Breast epithelium (tissue), 3 donors: Measurements from ENCODE around the gene CHURC1. TPM values are rescaled to one million over a fixed set of nuclear protein-coding genes. Genes with fewer than 3 reads are reported as not detected.

Experiments
- total RNA-seq, 3 donors: library from RNA; depleted of rRNA; stranded (reverse); fragments of >200 nt; gene quantifications; one replicate each; pipeline ENCODE4 v1.1.0, GENCODE V29; 2016

Gene CHURC1
- total RNA-seq, 3 donors from 2014 or later = 85.6 to 122 (median 102) TPM

Other genes starting within 250 kb of the CHURC1 start
- gene PLEKHG3, start 210.0 kb upstream of the CHURC1 start, total RNA-seq = 10 to 100 TPM; 18.7 to 31.5 (median 30.3) TPM
- 1 to 10 TPM in 2 of 3 donors, under 1 TPM in 1; 0.88 to 2.6 (median 2.1) TPM for gene SPTB, start 34.5 kb upstream of the CHURC1 start, total RNA-seq
- gene GPX2, start 28.3 kb downstream of the CHURC1 start, total RNA-seq = 1 to 10 TPM in 2 of 3 donors, not detected in 1; 4.4 to 7.5 TPM
- 10 to 100 TPM in 2 of 3 donors, 1 to 10 TPM in 1; 1.3 to 24.0 (median 17.7) TPM for gene RAB15, start 57.9 kb downstream of the CHURC1 start, total RNA-seq
- 10 to 100 TPM; 15.7 to 22.9 (median 18.9) TPM for gene FNTB, start 72.4 kb downstream of the CHURC1 start, total RNA-seq
- 10 to 100 TPM; 50.5 to 64.1 (median 51.7) TPM for gene MAX, start 188.1 kb downstream of the CHURC1 start, total RNA-seq